GM12878 (cell line): ENCODE measurements around the gene ALX4.

Experiments
- CBX3 ChIP-seq: fragments of 200-600 bp; sonication (generic); IDR thresholded peaks from 2 replicates; pipeline ENCODE4 v1.6.1; 2016; ENCODE audit warnings: low read depth, borderline replicate concordance
- CTCF ChIP-seq, 3 experiments: IDR thresholded peaks in 2 of 3; conservative IDR thresholded peaks in 1 of 3; 2 replicates each; pipeline ENCODE4 v1.5.1; 2011; ENCODE audit warnings: low read depth in 3 of 3, low read length in 3 of 3, mild to moderate bottlenecking in 3 of 3, control low read depth in 2 of 3, moderate library complexity in 2 of 3, inconsistent platforms in 1 of 3, mixed read lengths in 1 of 3; ENCODE audit not compliant: control insufficient read depth in 2 of 3, insufficient read depth in 1 of 3; ENCODE audit errors: extremely low read depth in 1 of 3
- HCFC1 ChIP-seq: fragments of 150-350 bp; IDR thresholded peaks from 2 replicates; pipeline ENCODE4 v1.6.1; 2014; ENCODE audit warnings: low read length
- HDAC6 ChIP-seq: fragments of 200-600 bp; sonication (generic); IDR thresholded peaks from one replicate; pipeline ENCODE4 v1.8.0; 2017; ENCODE audit warnings: antibody characterized with exemption; ENCODE audit not compliant: unreplicated experiment
- MAX ChIP-seq: IDR thresholded peaks from 2 replicates; pipeline ENCODE4 v1.6.1; 2012; ENCODE audit warnings: low read depth, low read length, improper control_type of control experiment
- MYC ChIP-seq: IDR thresholded peaks from 2 replicates; pipeline ENCODE4 v1.6.1; 2011; ENCODE audit warnings: mild to moderate bottlenecking, low read length, moderate library complexity, inconsistent platforms; ENCODE audit not compliant: insufficient read depth, insufficient replicate concordance, insufficient read length, severe bottlenecking
- NRF1 ChIP-seq: conservative IDR thresholded peaks from 2 replicates; pipeline ENCODE4 v1.6.1; 2011; ENCODE audit warnings: mild to moderate bottlenecking, low read depth, low read length, improper control_type of control experiment
- POLR2A ChIP-seq: IDR thresholded peaks from 2 replicates; pipeline ENCODE4 v1.6.1; 2011; ENCODE audit warnings: low read depth, mild to moderate bottlenecking, low read length
- ZBTB33 ChIP-seq: fragments of 450-650 bp; IDR thresholded peaks from 2 replicates; pipeline ENCODE4 v1.6.1; 2017; ENCODE audit warnings: mild to moderate bottlenecking
- TF ChIP-seq, protein P1 (sequence below): IDR thresholded peaks from 2 replicates; pipeline ENCODE4 v1.6.1; 2012; ENCODE audit warnings: mild to moderate bottlenecking, low read depth, low read length

DNA sequence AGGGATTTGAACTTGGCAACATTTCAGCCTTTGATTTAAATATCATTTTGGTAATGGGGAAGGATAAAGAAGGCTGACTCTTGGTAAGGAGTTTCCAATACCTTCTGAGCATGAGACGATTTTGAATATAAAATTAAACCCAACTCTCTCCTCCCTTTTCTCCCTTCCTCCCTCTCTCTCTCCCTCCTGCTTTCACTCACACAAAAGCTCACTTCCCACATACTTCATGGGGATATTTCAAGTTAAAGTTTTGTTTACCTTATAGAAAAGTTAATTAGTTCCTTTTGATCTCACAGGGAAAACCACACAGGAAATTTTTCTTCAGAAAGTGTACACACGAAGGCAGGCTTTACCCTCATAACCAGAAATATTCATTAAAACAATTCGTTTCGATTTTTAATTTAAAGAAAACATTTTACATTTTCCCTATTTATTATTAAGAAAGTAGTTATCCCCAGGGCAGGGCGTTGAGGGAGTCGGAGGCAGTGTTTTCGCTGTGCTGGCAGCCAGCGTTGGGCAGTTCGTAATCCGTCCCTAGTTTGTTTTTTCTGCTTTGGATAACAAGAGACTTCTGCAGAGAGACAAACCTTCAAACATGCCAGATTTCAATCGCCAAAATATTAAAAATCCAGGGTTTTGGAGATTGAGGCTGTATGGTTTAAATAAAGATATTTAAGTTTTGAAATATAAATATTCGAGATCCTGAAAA, 25.3 kb upstream of the ALX4 start:
- TF ChIP-seq HDAC6 (no peak), POLR2A (no peak), CTCF (IDR thresholded peaks at IDR 0.05 in 2 of 3, conservative IDR thresholded peaks at IDR 0.05 in 1 of 3; ENCODE audit: control insufficient read depth in 2 of 3, extremely low read depth in 1 of 3, insufficient read depth in 1 of 3, low read depth in 3 of 3, low read length in 3 of 3) (no peak), ZBTB33 (no peak), MYC (no peak), NRF1 (no peak), MAX (no peak), HCFC1 (no peak), CBX3 (no peak)
- TF ChIP-seq, protein P1, sequence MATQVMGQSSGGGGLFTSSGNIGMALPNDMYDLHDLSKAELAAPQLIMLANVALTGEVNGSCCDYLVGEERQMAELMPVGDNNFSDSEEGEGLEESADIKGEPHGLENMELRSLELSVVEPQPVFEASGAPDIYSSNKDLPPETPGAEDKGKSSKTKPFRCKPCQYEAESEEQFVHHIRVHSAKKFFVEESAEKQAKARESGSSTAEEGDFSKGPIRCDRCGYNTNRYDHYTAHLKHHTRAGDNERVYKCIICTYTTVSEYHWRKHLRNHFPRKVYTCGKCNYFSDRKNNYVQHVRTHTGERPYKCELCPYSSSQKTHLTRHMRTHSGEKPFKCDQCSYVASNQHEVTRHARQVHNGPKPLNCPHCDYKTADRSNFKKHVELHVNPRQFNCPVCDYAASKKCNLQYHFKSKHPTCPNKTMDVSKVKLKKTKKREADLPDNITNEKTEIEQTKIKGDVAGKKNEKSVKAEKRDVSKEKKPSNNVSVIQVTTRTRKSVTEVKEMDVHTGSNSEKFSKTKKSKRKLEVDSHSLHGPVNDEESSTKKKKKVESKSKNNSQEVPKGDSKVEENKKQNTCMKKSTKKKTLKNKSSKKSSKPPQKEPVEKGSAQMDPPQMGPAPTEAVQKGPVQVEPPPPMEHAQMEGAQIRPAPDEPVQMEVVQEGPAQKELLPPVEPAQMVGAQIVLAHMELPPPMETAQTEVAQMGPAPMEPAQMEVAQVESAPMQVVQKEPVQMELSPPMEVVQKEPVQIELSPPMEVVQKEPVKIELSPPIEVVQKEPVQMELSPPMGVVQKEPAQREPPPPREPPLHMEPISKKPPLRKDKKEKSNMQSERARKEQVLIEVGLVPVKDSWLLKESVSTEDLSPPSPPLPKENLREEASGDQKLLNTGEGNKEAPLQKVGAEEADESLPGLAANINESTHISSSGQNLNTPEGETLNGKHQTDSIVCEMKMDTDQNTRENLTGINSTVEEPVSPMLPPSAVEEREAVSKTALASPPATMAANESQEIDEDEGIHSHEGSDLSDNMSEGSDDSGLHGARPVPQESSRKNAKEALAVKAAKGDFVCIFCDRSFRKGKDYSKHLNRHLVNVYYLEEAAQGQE: no peak
